SK-N-DZ (cell line): ENCODE data around the gene FARSA.
"Not testable (repeated sequence)": the region's sequence is repeated elsewhere in the genome, so short reads cannot be mapped to it uniquely, and the experiment has no call there.

Experiments used
- DNase-seq: peaks from one replicate; pipeline ENCODE4 v3.0.0-alpha.2; 2015; ENCODE audit warnings: low spot score

FARSA gene

GRCh38 chr19:12890787-12891552, 42.5 kb downstream of the FARSA start, which contains the start of gene GCDH:
Gene GCDH, plus strand, starts transcription at chr19:12891160. Its CDS starts 145 bp downstream, at chr19:12891305.
- peak; percentile 99 for DNase-seq

DNA sequence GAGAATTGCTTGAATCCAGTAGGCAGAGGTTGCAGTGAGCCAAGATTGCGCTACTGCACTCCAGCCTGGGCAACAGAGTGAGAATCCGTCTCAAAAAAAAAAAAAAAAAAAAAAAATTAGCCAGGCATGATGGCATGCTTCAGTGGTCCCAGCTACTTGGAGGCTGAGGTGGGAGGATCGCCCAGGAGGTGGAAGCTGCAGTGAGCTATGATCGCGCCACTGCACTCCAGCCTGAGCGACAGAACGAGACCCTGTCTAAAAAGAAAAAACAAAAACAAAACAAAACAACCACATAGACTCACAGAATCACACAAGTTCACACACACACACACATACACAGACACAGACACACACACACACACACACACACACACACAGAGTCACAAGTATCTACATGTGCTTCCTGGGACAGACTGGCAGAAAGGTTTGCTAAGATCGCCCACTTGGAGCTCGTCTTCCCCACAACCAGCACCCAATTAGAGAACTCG, 43.2 kb downstream of the FARSA start:
- DNase-seq = not testable (repeated sequence)

DNA sequence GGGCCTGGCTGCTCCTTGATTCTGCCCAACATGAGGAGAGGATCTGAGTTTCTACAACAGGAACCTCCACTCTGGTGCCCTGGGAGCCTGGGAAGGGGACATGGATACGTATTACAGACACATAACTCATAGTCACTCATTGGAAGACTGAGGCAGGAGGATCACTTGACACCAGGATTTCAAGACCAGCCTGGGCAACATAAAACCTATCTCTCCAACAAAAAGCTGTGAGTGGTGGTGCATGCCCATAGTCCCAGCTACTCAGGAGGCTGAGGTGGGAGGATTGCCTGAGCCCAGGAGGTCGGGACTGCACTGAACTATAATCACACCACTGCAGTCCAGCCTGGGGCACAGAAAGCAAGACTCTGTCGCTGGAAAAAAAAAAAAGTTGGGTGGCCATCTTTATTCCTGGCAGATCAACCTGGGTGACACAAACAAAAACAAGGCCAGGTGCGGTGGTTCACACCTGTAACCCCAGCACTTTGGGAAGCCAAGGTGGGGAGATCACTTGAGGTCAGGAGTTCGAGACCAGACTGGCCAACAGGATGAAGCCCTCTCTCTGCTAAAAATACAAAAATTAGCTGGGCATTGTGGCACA, 45.4 kb downstream of the FARSA start:
- DNase-seq = no peak

DNA sequence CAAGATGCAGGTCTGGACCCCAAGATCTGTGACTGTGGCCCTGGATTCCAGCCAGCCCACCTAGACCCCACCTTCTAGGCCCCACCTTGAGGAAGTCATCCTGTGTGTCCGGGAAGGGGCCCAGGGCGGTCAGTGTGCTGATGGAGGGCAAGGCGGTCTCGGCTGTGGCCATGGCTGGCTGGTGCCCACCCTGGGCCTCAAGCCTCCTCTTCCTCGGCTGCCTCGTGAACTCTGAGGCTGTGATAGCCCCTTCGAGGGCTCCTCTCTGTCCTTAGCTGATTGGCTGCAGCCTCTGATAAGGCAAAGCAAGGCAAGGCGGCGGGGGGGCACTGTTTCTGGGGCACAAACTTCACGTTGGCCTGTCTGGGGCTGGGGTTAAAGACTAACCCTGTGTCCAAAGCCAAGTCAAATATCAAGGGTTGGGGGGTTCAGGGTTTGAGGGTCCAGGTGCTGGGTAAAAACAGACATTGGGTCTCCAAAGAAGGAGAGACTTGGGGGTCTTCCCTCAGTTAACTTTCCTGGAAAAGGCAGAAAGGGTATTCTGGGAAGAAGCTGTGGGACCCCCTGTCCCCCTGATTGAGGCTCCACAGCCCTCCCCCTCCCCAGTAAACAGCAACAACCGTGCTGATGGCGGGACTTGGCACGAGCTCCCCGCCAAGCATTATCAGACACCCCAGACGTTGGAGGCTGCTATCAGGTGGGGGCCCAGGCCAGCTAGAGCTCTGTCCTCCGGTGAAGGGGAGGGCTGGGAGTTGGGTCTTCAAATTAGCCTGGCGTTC, 46.4 kb downstream of the FARSA start, which contains the start of gene KLF1:
KLF1 (minus strand) TSS at position 233 of the 779 bp plus-strand sequence; CDS start at position 172, 61 bp downstream.
- no peak for DNase-seq

DNA sequence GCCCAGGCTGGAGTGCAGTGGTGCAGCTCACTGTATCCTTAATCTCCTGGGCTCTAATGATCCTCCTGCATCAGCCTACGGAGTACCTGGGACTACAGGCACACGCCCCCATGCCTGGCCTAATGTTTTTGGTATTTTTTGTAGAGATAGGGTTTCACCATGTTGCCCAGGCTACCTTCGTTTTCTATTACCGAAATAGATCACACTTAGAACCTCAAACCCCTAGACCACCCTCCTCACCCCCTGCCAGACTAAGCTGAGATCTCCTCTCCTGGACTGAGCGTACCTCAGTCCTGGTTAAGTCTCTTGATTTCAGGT, 46.9 kb downstream of the FARSA start:
- no peak for DNase-seq

- no peak for DNase-seq
Observed at GRCh38 chr19:12885749-12886650, 47.5 kb downstream of the FARSA start.

DNA sequence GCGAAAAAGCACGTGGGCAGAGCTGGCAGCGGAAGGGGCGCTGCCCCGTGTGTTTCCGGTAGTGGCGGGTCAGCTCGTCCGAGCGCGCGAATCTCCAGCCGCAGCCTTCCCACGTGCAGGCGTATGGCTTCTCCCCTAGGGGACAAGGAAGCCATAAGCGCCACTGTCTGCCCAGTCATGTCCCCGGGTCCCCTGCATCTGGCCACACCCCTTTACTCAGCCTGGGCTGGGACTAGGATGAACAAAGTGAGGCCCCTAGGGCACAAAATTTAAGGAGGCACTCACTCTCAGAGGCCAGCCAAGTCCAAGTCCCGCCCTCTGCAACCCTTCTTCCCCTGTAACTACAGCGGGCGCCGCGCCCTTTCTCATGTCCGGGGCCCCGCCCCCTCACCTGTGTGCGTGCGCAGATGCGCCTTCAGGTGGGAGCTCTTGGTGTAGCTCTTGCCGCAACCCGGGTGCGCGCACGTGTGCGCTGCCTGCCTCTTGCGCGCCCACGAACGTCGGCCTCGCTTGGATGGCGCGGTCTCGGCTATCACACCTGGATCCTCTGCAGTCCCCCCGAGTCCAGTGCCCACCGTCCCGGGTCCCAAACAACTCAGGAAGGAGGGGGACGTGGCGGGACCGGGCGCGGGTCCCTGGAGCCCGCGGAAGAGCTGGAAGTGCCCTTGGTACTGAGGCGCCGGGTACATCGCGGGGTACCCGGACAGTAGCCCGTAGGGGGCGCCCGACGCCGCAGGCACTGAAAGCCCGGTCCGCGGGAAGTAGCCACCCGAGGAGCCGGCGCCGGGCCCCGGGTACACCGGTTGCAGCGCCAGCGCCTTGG, 48.4 kb downstream of the FARSA start:
- peak; percentile 64 for DNase-seq

GRCh38 chr19:12884627-12884925, 48.9 kb downstream of the FARSA start:
- DNase-seq = no peak

GRCh38 chr19:12884202-12884601, 49.3 kb downstream of the FARSA start:
- DNase-seq = no peak

DNA sequence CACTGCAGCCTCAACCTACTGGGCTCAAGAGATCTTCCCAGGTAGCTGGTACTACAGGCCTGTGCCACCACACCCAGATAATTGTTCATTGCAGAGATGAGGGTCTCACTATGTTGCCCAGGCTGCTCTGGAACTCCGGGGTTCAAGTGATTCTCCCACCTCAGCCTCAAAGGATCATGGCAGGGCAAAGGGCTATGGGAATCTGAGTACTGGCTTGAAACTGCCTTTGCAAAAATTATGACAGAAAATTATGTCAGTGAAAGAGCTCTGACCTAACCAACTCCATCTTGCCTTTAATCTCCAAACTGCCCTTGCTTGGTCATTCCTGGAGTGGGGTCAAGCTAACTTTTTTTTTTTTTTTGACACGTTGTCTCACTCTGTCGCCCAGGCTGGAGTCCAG, 50.9 kb downstream of the FARSA start:
- no peak for DNase-seq

DNA sequence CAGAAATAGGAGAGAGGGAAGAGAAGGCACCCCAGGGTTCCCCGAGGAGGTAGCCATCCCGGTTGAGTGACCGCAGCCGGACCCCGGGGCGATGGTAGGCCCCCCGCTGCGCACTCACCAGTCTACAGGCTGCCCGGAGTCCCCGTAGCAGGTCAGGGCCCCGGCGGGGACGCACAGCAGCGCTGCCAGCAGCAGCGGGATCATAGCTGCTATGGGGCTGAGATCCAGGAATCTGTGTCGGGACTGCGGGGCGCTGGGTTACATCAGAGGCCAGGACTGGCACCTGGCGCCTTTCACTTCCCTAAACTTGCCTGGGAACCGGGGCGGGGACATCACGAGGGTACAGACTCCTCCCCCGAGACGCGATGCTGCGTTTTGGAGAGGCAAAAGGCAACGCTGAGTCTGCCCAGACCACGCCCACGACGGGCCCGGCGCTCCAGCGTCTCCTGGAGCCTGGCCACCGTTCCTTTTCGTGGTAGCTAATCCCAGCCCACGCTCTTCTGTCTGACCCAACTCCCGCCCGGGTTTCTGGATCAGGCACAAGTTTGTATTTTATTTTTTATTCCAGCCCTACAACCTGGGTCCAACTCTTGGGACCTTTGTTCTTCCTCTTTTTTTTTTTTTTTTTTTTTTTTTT, 52.2 kb downstream of the FARSA start, which contains the start of gene DNASE2:
DNASE2 (minus strand) TSS at position 278 of the 637 bp plus-strand sequence; CDS start at position 204, 74 bp downstream.
- DNase-seq = peak; percentile 91

- no peak for DNase-seq
Observed at GRCh38 chr19:12880551-12881171, 52.9 kb downstream of the FARSA start.

DNA sequence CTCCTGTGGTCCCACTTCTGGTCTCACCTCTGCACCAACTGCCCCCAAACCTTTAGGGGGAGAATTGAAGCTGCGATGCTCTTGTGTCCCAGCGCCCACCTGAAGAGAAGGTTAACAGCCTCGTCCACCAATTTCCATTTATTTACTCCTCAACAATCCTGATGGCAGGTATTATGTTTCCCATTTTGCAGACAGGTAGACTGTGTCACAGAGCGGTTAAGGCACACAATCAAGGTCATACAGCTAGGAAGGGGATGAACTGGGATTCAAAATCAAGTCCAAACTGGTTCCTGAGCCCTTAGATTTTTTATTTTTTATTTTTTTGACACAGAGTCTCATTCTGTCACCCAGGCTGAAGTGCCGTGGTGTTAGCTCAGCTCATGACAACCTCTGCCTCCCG, 58.4 kb downstream of the FARSA start:
- no peak for DNase-seq

GRCh38 chr19:12873891-12874745, 59.4 kb downstream of the FARSA start:
- DNase-seq = no peak

DNA sequence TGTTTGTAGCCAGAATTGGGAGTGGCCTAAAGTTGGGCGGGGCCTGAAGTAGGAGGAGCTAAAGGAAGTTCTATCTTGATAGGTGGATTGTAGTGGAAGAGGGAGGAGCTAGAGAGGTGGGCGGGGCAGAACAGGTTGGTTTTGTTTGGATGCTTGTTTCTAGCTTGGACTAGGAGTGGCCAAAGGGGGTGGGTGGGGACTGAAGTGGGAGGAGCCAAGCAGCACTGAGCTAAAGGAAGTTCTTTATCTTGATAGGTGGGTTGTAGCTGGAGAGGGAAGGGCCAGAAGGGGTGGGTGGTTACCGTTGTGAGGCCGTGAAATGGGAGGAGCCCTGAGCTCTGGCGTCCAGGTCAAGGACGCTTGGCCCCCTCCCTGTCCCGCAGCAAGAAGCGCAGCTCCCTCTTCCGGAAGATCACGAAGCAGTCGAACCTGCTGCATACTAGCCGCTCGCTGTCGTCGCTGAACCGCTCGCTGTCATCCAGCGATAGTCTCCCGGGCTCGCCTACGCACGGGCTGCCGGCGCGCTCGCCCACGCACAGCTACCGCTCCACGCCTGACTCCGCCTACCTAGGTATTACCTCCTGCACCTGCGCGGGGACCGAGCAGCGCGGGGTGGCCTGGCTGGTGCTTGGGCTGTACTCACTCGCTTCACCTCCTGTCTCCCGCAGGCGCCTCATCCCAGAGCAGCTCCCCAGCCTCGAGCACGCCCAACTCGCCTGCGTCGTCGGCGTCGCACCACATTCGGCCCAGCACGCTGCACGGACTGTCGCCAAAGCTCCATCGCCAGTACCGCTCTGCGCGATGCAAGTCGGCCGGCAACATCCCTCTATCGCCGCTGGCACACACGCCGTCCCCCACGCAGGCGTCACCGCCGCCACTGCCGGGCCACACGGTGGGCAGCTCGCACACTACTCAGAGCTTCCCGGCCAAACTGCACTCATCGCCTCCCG, 60.3 kb downstream of the FARSA start:
- DNase-seq = peak; percentile 53
